Measurements from ENCODE around the gene ZNF254.
"Not testable (repeated sequence)": the region's sequence is repeated elsewhere in the genome, so short reads cannot be mapped to it uniquely, and the experiment has no call there.

ZNF254 gene

DNA sequence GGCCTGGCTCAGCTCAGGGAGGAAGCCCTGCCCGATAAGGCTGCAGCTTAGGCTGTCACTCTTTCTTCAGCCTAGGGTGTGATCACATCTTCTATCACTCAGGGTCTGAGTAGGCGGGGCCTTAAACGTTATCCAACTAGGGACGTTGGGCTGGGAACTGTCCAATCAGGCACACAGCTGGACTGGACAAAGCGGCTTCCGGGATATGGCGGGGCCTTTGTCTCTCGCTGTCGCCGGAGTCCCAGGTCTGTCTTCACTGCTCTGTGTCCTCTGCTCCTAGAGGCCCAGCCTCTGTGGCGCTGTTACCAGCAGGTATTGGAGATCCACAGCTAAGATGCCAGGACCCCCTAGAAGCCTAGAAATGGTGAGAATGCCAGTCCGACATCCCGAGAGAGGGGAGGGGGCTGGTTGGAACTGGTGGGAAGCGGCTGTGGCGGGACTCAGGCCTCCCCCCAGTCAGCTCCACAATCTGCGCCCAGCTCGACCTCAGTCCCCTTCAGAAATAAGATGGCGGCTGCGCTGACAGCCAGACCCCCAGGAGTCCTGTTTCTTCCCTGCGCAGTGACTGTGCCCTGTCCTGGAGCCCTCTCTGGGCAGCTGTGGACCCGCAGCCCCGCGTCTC is at the start of gene ZNF254:
TSS of gene ZNF254 (plus strand) at position 214 of the 622 bp plus-strand sequence. CDS start at position 335, 121 bp downstream.
- H3K36me3 ChIP-seq = peaks cover 0 to 3% (median 2%) of the 10 kb centered on the region in 3 donors
- TF ChIP-seq, protein P1, sequence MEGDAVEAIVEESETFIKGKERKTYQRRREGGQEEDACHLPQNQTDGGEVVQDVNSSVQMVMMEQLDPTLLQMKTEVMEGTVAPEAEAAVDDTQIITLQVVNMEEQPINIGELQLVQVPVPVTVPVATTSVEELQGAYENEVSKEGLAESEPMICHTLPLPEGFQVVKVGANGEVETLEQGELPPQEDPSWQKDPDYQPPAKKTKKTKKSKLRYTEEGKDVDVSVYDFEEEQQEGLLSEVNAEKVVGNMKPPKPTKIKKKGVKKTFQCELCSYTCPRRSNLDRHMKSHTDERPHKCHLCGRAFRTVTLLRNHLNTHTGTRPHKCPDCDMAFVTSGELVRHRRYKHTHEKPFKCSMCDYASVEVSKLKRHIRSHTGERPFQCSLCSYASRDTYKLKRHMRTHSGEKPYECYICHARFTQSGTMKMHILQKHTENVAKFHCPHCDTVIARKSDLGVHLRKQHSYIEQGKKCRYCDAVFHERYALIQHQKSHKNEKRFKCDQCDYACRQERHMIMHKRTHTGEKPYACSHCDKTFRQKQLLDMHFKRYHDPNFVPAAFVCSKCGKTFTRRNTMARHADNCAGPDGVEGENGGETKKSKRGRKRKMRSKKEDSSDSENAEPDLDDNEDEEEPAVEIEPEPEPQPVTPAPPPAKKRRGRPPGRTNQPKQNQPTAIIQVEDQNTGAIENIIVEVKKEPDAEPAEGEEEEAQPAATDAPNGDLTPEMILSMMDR (IDR thresholded peaks at IDR 0.05) = no peak
- no peaks in the 10 kb centered on the region for H3K9me3 ChIP-seq
- H3K27me3 ChIP-seq = no peaks in the 10 kb centered on the region
- intact Hi-C loops (cut with DNase I; ENCODE audit: low total_unique reads) = loop anchor here (10.0 kb wide), 1 partner anchor 692 kb away; the partner anchor contains the start of gene ZNF91
- H3K4me3 ChIP-seq = peak within 1 kb of the TSS; percentile 70 to 85
- H3K27ac ChIP-seq = peak within 1 kb of the TSS; percentile 71 to 87
- peaks cover 0 to 14% (median 8%) of the 10 kb centered on the region in 4 donors for H3K4me1 ChIP-seq
- DNase-seq = peak; percentile 94 to 95

DNA sequence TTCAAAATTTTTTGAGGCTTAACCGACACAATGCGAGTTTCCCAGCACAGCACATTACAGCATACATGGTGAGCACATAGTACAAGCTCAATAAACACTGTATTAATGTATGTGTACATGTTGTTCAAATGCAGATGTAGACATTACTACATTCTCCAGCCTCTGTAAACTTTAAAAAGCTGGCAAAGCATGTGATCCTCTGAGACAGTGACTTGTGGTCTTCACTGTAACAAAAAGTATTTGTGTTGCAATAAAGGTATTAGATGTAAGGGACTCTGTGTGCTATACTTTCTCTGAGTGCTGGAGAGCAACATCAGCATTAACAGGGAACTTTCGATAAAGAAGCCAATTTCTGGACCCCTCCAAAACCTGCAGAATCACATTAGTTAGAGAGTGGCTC is 46.4 kb upstream of the ZNF254 start:
- Histone ChIP-seq H3K27ac (no peak overlapping the region), H3K4me3 (no peak overlapping the region), H3K4me1 (peaks cover 0 to 32% (median 6%) of the 10 kb centered on the region in 4 donors), H3K36me3 (peaks cover 11 to 53% (median 15%) of the 10 kb centered on the region in 3 donors), H3K27me3 (no peaks in the 10 kb centered on the region), H3K9me3 (no peaks in the 10 kb centered on the region)
- intact Hi-C loops (cut with DNase I; ENCODE audit: low total_unique reads) = no loop called here
- TF ChIP-seq, protein P1 (IDR thresholded peaks at IDR 0.05) = no peak
- DNase-seq = no peak

DNA sequence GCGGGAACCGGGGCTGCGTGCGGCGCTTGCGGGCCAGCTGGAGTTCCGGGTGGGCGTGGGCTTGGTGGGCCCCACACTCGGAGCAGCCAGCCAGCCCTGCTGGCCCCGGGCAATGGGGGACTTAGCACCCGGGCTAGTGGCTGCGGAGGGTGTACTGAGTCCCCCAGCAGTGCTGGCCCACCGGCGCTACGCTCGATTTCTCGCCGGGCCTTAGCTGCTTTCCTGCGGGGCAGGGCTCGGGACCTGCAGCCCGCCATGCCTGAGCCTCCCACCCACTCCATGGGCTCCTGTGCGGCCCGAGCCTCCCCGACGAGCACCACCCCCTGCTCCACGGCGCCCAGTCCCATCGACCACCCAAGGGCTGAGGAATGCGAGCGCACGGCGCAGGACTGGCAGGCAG is 45.7 kb upstream of the ZNF254 start:
- H3K27ac ChIP-seq; H3K27me3 ChIP-seq; DNase-seq; H3K4me3 ChIP-seq; H3K9me3 ChIP-seq; intact Hi-C loops (cut with DNase I; ENCODE audit: low total_unique reads): not testable (repeated sequence)
- Histone ChIP-seq H3K36me3 (peaks cover 11 to 53% (median 15%) of the 10 kb centered on the region in 3 donors), H3K4me1 (peaks cover 0 to 25% (median 2%) of the 10 kb centered on the region in 4 donors)

DNA sequence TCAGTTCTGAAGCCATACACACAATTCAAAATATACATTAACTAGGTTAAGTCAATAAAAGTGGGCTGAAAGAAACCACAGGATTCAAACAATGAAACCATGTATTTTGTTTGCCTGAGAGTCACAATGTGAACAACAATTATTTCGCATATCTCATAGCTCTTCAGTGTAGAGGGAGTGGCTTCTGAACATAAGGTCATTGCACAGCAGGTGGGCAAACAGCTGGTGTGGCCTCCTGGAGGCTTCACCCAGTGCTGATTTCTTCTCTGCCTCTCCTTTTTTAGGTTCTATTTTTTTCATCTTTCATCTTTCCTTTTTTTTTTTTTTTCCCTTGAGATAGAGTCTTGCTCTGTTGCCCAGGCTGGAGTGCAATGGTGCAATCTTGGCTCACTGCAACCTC is 40.4 kb upstream of the ZNF254 start:
- no peak overlapping the region for H3K4me3 ChIP-seq
- H3K9me3 ChIP-seq = no peaks in the 10 kb centered on the region
- H3K27me3 ChIP-seq = no peaks in the 10 kb centered on the region
- TF ChIP-seq, protein P1 (IDR thresholded peaks at IDR 0.05) = no peak
- no peak for DNase-seq
- peaks cover 52 to 76% (median 53%) of the 10 kb centered on the region in 3 donors for H3K36me3 ChIP-seq
- H3K27ac ChIP-seq = no peak overlapping the region
- intact Hi-C loops (cut with DNase I; ENCODE audit: low total_unique reads) = no loop called here
- H3K4me1 ChIP-seq = no peaks in the 10 kb centered on the region

DNA sequence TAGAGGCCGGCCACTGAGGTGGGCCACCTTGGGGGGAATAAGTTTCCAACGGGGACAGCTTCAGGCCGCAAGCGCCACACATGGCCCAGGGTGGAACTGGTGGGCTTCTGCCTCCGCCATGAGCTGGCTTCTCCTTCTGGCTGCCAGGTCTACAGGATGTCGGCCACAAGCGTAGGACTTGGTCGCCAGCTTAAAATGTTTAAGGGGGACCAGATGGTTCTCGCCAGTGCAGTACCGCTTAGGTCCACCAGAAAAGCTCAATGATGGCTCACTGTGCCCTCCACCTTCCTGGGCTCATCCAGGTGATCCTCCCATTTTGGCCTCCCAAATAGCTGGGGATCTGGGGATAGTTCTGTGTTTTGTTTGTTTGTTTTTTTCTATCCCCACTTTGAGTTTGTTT is 38.7 kb upstream of the ZNF254 start:
- intact Hi-C loops (cut with DNase I; ENCODE audit: low total_unique reads) = no loop called here
- Histone ChIP-seq H3K4me3 (no peak overlapping the region), H3K27me3 (no peaks in the 10 kb centered on the region), H3K9me3 (no peaks in the 10 kb centered on the region), H3K4me1 (no peaks in the 10 kb centered on the region), H3K36me3 (peaks cover 59 to 85% (median 63%) of the 10 kb centered on the region in 3 donors), H3K27ac (no peak overlapping the region)
- no peak for DNase-seq
- TF ChIP-seq, protein P1 (IDR thresholded peaks at IDR 0.05) = no peak

DNA sequence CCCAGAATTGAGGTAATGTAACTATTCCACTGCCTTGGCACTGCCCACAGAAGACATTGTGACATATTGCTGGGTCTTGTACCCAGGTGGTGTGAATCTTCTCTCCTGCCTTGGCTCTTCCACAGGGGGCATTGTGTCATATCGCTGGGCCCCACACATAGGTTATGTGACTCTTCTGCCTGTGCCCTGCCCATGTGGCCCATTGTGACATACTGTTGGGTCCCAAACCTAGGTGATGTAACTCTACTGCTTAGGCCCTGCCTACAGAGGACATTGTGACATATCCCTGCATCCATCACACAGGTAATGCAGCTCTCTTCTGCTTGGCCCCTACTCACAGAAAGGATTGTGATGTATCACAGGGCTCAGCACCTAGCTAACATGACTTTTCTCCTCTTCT is 37.5 kb upstream of the ZNF254 start:
- Histone ChIP-seq H3K27ac (no peak overlapping the region), H3K4me3 (no peak overlapping the region), H3K9me3 (no peaks in the 10 kb centered on the region), H3K27me3 (no peaks in the 10 kb centered on the region), H3K36me3 (peaks cover 69 to 89% (median 75%) of the 10 kb centered on the region in 3 donors), H3K4me1 (no peaks in the 10 kb centered on the region)
- intact Hi-C loops (cut with DNase I; ENCODE audit: low total_unique reads) = no loop called here
- TF ChIP-seq, protein P1 (IDR thresholded peaks at IDR 0.05) = no peak
- DNase-seq = no peak
